DND-41 (cell line): ENCODE data around the gene CEP41.
A peak's percentile ranks its signal among the peaks of the same experiment; 100 is the strongest.

Experiments used
- ATAC-seq: fragments of 200-7000 bp; cut with Tn5 transposase; 3 replicates; pipeline ENCODE4 v1.9.1; 2021; ENCODE audit warnings: low read depth; ENCODE audit not compliant: insufficient read depth
- DNase-seq: peaks from one replicate; pipeline ENCODE4 v3.0.0-alpha.2; 2020
- H2AFZ ChIP-seq: 2 replicates; pipeline ENCODE4 v1.6.0; 2012; ENCODE audit warnings: low read depth, low read length
- H3K27ac ChIP-seq: 2 replicates; pipeline ENCODE4 v1.5.1; 2012; ENCODE audit warnings: low read length, inconsistent platforms
- H3K27me3 ChIP-seq: fragments of 200-600 bp; sonication (generic); 2 replicates; pipeline ENCODE4 v1.6.0; 2012; ENCODE audit warnings: low read length, mild to moderate bottlenecking, inconsistent platforms; ENCODE audit not compliant: insufficient read depth, poor library complexity
- H3K36me3 ChIP-seq: 2 replicates; pipeline ENCODE4 v1.5.1; 2012; ENCODE audit warnings: low read length, inconsistent platforms; ENCODE audit not compliant: insufficient read depth
- H3K4me1 ChIP-seq: 2 replicates; pipeline ENCODE4 v1.5.1; 2012; ENCODE audit warnings: mild to moderate bottlenecking, low read length; ENCODE audit not compliant: insufficient read depth
- H3K4me2 ChIP-seq: 2 replicates; pipeline ENCODE4 v1.6.0; 2012; ENCODE audit warnings: mild to moderate bottlenecking, moderate library complexity, low read length, inconsistent platforms; ENCODE audit not compliant: insufficient read depth
- H3K4me3 ChIP-seq, 2 experiments: fragments of 200-600 bp in 1 of 2; shearing (Covaris generic) in 1 of 2; 2 replicates each; pipeline ENCODE4 v1.5.1; 2012 to 2016; ENCODE audit warnings: inconsistent platforms in 2 of 2, low read length in 2 of 2, mild to moderate bottlenecking in 2 of 2, low read depth in 1 of 2, moderate library complexity in 1 of 2
- H3K79me2 ChIP-seq: 2 replicates; pipeline ENCODE4 v1.6.0; 2012; ENCODE audit warnings: low read length, inconsistent platforms; ENCODE audit not compliant: insufficient read depth
- H3K9ac ChIP-seq: 2 replicates; pipeline ENCODE4 v1.6.0; 2012; ENCODE audit warnings: low read depth, mild to moderate bottlenecking, inconsistent platforms, low read length, moderate library complexity
- H3K9me3 ChIP-seq: 2 replicates; pipeline ENCODE4 v1.5.1; 2012; ENCODE audit warnings: low read length, moderate library complexity, mild to moderate bottlenecking, inconsistent platforms; ENCODE audit not compliant: insufficient read depth, severe bottlenecking
- H4K20me1 ChIP-seq: 2 replicates; pipeline ENCODE4 v1.6.0; 2012; ENCODE audit warnings: low read length; ENCODE audit not compliant: insufficient read depth
- CTCF ChIP-seq: IDR thresholded peaks from 2 replicates; pipeline ENCODE4 v1.5.1; 2012; ENCODE audit warnings: borderline replicate concordance, low read length, moderate library complexity, mild to moderate bottlenecking; ENCODE audit not compliant: poor library complexity, severe bottlenecking; ENCODE audit errors: extremely low read depth
- EZH2 ChIP-seq: IDR thresholded peaks from 3 replicates; pipeline ENCODE4 v1.6.1; 2012; ENCODE audit warnings: borderline replicate concordance, low read depth, mild to moderate bottlenecking, moderate library complexity, low read length, inconsistent platforms; ENCODE audit not compliant: severe bottlenecking

The CEP41 gene

GRCh38 chr7:130440527-130441365, at the start of gene CEP41:
TSS of gene CEP41 (minus strand) at chr7:130441016. CDS start at chr7:130440966, 50 bp downstream.
- peak within 1 kb of the TSS; percentile 71 for H2AFZ ChIP-seq
- H3K4me1 ChIP-seq: peaks cover 22% of the 10 kb centered on the region
- TF ChIP-seq CTCF (no peak), EZH2 (no peak)
- H3K36me3 ChIP-seq: no peaks in the 10 kb centered on the region
- peak; percentile 95 for DNase-seq
- H3K27ac ChIP-seq: peak within 1 kb of the TSS; percentile 94
- no peaks in the 10 kb centered on the region for H3K27me3 ChIP-seq
- H3K79me2 ChIP-seq: peaks cover 8% of the 10 kb centered on the region; the same call in 1 of the 2 replicates
- no peaks in the 10 kb centered on the region for H4K20me1 ChIP-seq
- peak within 1 kb of the TSS; percentile 67 for H3K9ac ChIP-seq
- peak within 1 kb of the TSS; percentile 59 for H3K4me2 ChIP-seq
- peak; percentile 94 for ATAC-seq
- no peaks in the 10 kb centered on the region for H3K9me3 ChIP-seq
- H3K4me3 ChIP-seq: peak within 1 kb of the TSS; percentile 38 to 60; a peak in 3 of 4 replicates

GRCh38 chr7:130490311-130490791, 49.5 kb upstream of the CEP41 start:
- Histone ChIP-seq H3K27ac (no peak overlapping the region), H4K20me1 (no peaks in the 10 kb centered on the region), H3K9ac (no peak overlapping the region), H3K27me3 (no peaks in the 10 kb centered on the region), H3K79me2 (no peaks in the 10 kb centered on the region), H3K36me3 (no peaks in the 10 kb centered on the region), H2AFZ (no peak overlapping the region), H3K9me3 (peaks cover 19% of the 10 kb centered on the region), H3K4me2 (no peak overlapping the region), H3K4me1 (no peaks in the 10 kb centered on the region), H3K4me3 (no peak overlapping the region)
- no peak for ATAC-seq
- no peak for TF ChIP-seq CTCF
- no peak for TF ChIP-seq EZH2
- no peak for DNase-seq

GRCh38 chr7:130489140-130489983, 48.5 kb upstream of the CEP41 start:
- Histone ChIP-seq H2AFZ (no peak overlapping the region), H3K27me3 (no peaks in the 10 kb centered on the region), H3K4me3 (no peak overlapping the region), H3K36me3 (no peaks in the 10 kb centered on the region), H3K9me3 (peaks cover 19% of the 10 kb centered on the region), H3K4me2 (no peak overlapping the region), H4K20me1 (no peaks in the 10 kb centered on the region), H3K27ac (no peak overlapping the region), H3K4me1 (no peaks in the 10 kb centered on the region), H3K79me2 (no peaks in the 10 kb centered on the region), H3K9ac (no peak overlapping the region)
- TF ChIP-seq EZH2 (no peak), CTCF (no peak)
- no peak for ATAC-seq
- DNase-seq: no peak
